ENCODE measurements around the gene AKAP13.

DNA sequence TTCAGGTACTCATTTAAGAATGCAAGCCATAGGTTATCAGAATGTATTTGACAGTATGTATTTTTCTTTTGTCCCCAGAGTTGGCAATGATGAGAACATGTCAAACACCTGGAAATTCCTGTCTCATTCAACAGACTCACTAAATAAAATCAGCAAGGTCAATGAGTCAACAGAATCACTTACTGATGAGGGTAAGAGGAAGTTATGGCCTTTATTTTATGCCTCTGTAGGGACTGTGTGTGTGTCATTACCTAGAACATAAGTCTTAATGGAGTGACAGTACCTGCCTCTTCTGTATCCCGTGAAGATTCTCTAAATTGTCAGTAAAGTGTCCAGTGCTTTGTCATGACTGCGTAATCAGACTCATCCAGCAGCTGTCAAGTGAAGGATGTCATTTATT, 336.8 kb downstream of the AKAP13 start:
- TF ChIP-seq, protein P1, sequence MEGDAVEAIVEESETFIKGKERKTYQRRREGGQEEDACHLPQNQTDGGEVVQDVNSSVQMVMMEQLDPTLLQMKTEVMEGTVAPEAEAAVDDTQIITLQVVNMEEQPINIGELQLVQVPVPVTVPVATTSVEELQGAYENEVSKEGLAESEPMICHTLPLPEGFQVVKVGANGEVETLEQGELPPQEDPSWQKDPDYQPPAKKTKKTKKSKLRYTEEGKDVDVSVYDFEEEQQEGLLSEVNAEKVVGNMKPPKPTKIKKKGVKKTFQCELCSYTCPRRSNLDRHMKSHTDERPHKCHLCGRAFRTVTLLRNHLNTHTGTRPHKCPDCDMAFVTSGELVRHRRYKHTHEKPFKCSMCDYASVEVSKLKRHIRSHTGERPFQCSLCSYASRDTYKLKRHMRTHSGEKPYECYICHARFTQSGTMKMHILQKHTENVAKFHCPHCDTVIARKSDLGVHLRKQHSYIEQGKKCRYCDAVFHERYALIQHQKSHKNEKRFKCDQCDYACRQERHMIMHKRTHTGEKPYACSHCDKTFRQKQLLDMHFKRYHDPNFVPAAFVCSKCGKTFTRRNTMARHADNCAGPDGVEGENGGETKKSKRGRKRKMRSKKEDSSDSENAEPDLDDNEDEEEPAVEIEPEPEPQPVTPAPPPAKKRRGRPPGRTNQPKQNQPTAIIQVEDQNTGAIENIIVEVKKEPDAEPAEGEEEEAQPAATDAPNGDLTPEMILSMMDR (IDR thresholded peaks at IDR 0.05; ENCODE audit: insufficient read depth, low read length, poor library complexity, severe bottlenecking) = no peak
- TF ChIP-seq EZH2phosphoT487 (conservative IDR thresholded peaks at IDR 0.05; ENCODE audit: low read length) = no peak

All from SU-DHL-6 (cell line).